HG02840 (cell line): ENCODE measurements around the gene PRDM16.

Source experiments
- ATAC-seq: cut with Tn5 transposase; IDR thresholded peaks from one replicate; pipeline ENCODE4 v1.9.1; 2021; ENCODE audit warnings: mild to moderate bottlenecking, moderate library complexity, moderate number of reproducible peaks; ENCODE audit not compliant: unreplicated experiment, low FRiP score

PRDM16 gene

DNA sequence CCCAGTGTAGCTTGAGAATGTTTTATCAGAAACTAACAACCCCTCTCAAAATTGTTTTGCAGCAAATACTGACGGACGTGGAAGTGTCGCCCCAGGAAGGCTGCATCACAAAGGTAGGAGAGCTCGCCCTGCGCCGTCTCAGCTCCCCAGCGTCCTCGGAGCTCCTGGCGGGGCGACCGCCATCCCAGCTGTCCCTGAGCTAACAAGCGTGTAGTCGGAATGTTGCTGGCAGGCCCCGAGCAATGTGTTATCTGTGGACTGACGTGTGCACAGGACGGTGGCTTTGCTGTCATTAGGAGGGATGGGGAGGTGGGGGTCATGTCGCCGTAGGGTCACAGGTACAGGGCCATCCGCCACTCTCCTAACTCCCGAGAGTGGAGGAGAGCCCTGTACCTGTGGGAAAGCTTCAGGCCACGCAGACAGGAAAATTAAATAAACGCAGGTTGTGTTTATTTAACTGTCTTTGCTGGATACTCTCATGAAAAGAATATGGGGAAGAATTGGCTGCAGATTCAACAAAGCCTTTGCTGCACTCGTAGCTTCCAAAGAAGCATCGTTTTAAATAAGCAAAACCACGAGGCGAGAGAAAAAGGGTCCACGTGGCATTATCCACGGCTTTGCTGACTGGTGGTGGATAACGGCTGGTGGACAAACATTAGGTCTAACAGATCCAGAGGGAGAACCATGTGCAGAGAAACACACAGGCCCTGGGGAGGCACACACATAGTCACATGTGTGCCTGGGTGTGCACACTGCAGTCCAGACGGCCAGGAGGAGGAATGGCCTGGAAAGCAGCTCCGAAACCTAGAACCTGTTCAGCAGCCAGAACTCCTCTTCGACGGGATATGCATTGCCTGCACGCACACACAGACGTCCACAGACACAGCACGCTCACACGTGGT lies 175.3 kb downstream of the PRDM16 start:
- no peak for ATAC-seq

DNA sequence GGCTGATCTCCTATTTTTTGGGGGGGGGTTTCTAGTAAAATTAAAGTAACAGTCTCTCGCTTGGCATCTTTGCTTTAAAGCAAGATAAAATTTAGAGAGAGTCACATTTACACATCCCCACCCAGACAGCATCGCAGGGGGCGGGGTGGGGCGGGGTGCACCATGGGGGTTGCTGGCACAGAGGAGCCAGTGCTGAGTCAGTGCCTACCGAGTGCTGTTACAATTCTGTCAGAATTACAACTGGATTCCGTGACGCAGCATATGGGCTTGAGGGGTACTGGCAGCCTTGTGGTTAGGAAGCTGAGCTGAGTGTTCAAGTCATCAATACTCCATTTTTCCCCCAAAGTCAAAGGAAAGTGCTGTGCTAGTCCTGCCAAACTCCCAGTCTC lies 175.9 kb downstream of the PRDM16 start:
- no peak for ATAC-seq

DNA sequence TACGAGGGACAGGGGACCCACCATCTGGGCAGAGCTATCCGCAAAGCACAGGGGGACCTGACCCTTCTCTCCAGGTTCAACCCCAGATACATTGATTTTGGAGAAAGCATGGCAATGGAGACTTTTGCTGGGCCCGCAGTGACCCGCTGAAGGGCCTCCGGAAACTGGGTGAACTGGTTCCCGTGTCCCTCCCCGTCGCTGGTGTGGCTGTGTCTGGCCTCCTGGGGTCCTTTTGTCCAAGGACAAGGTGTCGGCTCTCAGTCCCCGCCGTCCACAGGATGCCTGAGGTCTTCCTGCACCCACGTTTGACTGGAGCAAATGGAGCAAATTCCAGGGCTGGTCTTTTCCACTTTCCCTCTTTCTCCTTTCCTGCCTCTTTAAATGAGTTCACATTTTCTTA lies 176.3 kb downstream of the PRDM16 start:
- no peak for ATAC-seq

DNA sequence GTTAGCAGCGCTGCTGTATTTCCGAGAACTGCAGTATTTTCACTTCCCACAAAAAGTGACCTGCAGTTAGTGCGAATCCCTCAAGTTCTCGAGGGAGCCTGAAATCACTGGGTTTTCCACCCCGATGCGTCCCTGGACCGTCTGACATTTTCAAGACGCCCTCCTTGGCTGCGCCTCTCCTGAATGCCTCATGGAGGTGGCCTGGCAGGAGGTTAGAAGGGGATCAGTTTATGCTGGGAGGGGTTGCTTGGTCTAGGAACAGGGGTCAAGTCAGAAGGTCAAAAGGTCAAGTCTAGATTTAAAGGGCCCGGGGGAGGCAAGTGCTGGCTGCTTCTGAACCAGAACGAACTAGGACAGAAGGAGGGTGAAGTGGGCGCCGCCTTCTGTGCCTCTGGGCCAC lies 176.8 kb downstream of the PRDM16 start:
- ATAC-seq, result no peak

DNA sequence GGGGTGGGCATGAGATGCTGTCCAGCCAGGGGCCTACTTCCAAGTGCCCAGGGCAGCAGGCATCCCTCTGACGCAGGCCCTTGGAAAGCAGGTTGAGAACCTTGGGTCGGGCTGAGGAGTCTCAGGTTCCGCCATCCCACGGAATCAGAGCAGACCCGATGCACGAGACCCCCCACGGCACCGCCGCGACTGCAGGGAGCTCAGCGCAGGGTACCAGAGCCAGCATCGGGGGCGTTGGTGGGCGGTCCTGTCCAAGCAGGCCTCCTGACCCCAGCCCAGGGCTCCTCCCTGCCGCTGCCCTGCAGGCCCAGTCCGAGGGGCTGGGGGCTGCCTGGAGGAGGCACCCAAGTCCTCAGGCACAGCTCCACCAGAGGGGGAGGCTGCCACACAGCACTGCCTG lies 177.2 kb downstream of the PRDM16 start:
- no peak for ATAC-seq

DNA sequence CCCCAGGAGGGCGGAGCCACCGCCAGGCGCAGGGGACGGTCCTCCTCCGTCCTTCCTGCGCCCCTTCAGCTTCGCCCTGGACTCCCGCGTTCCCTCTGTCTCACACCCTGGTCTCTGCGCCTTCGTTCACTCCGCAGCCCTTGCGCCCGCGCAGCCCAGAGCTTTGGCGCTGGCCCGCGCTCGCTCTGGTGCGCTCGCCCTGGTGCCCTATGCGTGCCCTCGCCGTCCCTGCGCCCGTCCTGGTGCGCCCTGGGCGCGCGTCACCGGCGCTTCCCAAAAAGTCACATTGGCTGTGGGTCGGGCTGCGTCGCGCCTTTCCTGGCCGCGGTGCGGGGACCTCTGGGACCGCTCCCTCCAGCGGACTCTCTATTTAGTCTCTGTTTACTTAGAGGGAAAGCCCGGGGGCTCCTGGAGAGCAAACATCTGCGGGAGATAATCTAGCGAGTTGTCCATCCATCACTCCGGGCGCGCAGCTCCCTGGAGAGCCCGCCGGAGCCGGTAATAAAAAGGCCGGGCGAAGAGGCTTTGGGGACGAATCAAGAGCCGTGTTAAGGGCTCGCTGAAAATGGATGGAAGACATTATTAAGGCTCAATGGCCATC lies 178.6 kb downstream of the PRDM16 start:
- no peak for ATAC-seq

DNA sequence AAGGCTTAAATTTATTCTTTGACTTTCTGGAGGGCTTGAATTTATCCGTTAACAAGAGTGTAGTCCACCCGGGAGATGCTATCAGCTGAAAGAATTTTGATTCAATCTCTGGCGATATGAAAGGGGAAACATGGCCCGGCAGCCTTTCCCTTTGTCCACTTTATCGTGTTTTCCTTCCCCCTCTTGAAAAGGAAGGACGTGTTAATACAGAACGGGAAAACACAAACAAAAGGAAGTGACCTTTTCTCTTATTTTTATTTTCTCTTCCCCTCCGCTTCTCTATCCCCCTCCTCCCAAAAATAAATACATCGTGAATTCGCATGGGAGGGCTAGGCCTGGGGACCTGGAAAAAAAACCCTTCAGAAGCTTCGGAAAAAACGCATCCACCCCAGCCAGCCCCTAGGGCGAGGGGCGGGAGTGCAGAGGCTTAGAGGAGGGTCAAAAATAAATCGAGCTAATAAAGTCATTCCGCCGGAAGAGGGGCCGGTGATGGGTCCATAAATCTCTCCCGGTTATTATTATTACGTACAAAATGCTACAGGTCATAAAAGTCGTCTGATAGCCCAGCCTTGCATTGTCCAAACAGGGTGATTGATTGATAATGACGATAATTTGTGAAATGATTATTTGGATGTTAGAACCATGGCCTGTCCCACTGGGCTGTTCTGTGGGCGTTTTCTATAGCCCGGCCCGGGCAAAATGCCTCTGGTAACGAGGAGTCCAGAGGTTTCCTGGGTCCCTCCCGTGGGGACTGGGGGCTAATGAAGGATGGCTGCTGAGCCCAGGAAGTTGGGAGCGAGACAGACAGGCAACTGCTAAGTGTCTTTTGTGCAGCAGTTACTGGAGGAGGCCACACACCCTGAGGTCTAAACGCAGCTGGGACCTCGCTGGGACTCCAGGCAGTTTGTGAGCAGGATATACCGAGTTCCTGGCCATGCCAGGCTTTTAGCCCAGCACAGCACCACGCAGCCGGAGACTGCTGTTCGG lies 179.4 kb downstream of the PRDM16 start:
- ATAC-seq, result no peak

DNA sequence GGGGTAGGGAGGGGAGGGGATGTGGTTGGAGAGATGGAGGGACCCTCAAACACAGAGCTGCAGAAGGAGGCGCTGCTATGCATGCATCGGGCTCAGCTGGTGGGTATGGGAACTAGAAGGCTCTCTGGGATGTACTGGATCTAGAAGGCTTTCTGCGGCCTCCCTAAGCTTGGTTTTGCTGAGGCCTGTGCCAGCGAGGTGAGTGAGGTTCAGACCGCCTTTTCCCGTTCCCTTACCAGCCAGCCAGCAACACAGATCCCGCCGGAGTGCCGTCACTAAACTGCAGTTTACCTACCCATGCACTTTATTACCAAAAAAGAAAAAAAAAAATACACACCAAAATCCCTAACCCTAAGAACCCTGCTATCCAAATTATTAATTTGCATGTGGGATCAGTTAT lies 180.2 kb downstream of the PRDM16 start:
- no peak for ATAC-seq

DNA sequence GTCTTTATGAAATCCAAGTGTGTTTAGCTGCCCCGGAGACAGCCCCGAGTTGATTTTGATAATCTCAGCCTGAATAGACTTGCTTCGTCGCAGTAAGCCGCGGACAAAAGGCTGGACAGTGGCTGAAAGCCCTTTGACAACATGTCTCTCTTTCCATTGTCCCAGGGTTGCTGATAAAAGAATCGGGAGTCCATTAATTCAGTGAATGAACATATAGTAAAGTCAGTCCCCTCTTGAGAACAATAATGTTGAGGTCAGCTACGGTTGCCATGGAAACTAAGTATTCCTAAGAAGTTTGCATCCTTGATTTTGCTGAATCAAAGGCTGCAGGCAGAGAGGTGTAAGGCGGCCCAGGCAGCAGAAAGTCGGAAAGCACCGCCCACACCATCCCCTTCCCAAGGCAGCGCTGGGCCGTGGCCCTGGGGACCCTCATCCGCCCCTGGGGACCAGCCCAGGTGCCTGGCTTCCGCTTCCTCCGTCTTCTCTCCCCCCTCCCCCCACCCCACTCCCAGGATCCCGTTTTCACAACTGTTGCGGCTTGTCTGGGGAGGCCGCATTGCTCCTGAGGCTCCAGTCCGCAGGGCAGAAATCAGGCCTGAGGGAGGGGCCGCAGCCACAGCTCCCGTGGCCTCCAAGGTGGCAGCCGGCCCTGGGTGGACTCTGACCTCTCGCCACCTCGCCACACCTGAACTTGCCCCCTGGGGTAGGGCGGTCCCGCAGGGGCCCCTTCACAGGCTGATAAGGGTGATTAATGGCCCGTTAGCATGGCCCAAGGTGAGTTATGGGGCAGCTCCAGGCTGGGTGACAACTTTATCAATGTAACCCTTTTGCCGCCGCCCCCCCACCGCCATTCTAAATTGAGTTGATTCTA lies 180.9 kb downstream of the PRDM16 start:
- ATAC-seq, result no peak

DNA sequence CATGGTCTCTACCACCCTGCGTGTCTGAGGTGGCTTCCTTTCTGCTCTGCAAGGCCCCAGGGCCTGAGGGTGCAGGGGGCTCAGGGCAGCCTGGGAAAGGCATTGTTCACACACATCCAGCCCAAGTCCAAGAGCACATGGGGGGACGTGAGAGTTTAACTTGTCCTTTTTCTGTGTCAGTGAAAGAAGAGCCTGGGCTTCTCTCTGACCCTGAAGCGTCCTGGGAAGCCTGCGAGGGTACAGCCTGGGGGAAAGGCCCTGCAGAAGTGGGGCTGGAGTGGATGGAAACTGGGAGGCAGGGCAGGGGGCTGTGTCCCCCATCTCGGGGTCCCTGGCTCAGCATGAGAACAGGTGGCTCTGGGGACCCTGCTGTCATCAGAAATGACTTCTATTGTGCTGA lies 181.6 kb downstream of the PRDM16 start:
- no peak for ATAC-seq

DNA sequence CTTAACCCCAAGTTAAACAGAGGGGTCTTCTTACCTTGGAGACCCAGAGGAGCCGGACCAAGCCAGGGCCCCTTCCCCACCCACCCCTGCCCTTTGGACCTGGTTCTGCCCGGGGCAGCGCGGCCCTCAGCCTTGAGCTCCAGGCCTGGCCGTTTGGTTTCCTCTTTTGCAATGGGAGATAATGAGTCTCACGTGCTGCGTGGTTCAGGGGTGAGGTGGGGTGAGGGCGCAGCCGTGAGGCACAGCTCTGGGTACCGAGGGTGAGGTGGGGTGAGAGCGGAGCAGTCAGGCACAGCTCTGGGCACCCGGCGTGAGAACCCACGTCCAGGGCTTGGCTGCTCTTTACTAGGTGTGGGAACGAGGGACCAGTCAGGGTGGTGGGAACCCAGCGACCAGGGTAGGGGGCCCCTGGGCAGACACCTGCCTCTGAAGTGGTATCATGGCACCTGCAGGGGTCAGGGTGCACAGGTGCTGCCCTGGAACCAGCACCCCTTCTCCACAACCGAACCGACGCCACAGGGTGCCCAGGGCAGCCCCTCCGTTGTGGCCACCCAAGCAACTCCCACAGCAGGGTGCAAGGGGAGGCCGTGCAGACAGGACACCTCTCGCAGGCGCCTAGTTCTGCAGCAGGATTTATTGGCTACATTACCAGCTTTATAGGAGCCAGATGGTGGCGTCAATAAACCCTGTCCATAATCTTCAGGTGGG lies 182.2 kb downstream of the PRDM16 start:
- ATAC-seq, result no peak

DNA sequence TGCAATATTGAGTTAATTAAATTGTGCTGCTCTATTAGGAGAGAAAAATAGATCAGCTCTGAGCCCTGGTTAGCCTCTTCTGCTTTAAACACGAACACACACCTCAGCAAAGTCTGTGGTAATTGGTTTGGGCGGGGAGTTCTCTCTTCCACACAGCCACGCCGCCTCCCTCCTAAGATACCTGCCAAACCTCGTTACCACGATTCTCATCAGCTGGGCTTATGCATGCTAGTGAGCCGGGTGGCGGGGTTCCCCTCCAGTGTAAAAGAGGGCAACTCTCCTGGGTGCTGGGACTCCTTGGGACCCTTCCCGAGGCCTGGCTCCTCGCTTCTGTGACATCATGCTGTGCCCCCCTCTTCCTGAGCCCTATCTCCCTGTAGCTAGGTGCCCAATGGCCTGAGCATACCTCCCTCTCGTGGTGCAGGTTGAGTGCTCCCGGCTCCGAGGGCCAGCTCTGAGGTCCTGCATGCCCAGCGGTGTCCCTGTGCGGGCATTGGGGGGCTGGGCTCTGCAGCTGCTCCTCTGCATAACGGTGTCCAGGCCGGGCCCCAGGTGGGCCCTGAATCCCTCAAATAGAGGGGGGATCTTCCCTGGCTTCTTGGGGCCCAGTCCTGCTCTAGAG lies 182.9 kb downstream of the PRDM16 start:
- ATAC-seq, result no peak

DNA sequence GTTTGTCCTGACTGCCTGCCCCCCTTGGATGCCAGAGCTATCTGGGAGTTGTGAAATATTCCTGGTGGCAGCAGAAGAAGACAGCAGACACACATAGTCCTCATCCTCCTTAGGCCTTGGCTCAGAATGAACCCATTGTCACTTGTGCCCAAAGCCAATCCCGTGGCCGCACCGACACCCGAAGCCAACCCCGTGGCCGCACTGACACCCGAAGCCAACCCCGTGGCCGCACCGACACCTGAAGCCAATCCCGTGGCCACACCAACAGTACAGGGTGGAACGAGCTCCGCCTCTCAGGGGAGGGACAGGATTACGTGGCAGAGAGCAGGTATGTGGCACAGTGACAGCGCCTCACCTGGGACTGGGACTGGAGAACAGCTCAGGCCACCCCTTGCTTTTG lies 186.7 kb downstream of the PRDM16 start:
- ATAC-seq, result no peak

DNA sequence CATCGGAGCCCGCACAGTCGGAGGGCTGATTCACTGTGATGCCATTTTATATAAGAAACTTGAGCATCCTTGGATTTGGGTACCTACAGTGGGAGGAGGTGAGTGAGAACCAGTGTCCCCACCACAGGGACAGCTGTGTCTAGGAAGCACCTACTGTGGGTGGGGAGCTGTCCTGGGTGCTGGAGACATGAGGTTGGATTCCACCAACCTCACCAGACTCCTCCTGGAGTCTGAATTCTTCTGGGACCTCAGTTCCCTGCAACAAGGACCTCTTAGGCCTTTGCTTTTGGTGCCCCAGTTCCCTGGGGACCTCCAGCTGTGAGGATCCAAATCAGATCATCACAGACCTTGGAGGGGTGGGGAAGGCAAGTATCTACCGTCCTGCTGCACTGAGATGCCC lies 188.8 kb downstream of the PRDM16 start:
- ATAC-seq, result no peak

DNA sequence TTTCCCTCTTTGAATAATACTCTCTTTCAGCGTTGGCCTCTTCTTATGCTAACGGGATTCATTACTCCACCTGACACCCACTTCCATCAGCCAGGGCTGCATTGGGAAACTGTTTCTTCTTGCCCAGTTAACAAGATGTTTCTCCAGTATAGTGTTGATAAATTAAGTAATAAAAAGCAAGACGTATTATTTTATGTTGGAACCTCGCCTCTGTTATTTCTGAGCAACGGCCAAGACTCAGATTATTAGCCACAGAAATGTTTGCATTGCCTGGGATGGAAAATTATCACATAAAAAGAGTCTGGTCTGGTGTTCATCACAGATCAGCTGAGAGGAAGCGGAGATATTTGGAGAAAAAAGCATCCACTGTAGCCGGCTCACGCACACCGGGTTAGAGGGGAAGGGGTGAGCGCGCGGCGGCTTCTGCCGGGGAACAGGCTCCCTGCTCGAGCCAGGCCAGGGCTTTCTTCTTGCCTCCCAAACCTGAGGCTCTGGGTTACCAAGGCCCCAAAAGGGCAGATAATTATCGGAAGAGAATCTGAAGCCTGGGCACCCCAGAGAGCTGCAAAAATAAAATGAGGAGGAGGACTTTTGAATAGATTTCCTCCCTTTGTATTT lies 189.5 kb downstream of the PRDM16 start:
- no peak for ATAC-seq

DNA sequence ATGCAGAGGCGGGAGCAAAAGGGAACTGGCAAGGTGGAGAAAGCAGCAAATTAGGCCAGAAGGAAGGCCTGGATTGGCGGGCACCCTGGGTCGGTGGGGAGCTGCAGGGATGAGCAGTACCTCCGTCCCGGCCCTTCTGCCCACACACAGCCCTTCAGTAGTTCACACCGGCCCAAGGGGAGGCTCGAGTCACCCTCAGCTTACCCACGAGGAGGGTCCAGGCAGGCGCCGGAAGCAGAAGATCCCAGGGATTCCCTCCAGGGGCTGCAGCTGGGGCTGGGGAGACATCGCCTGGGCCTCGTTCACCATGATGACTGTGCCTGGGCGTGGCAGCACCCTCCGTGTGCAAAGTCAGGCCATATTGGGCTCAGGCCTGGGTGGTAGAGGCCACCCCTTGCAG lies 190.0 kb downstream of the PRDM16 start:
- ATAC-seq, result no peak

DNA sequence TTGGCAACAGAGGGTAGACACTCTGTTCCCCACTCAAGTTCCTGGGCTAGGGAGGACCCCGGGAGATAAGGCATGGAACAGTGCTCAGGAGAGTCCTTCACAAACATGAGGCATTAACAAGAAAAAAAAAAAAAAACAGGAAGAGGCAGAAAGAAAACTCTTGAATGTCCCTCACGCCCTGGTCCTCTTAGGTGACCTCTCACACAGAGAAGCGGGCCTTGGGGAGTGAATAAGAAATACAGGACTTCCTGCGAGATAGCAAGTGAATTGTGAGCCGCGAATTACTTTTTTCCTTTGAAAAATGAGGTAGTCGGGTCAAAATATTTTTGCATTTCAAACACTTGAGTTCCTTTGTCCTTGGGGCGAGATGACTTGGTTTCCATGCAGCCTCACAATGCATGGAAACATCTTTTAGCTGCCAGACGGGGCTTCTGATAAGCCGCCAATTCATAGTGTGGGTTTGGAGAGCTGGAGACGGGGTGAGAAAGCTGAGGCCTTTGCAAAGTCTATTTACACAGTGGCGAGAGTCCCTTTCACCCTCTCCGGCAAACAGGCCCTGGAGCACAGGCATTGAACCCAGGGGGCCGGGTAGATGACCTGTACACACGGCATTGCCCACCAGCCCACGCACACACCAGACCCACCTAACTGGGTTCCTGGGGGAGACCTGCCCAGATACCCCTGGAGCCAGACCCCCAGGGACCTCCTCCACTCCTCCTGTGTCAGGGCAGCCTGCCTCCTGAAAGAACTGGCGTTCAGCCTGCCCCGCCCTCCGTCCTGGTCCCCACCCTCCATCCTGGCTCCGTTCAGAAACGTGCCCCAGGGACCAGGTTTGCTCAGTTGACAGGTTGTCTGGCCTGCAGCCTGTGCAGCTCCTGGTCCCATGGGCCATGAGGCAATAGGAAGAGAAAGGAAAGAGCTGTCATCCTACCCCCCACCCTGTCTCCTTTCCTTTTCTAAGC lies 192.3 kb downstream of the PRDM16 start:
- ATAC-seq, result no peak
